HEK293T (cell line): Measurements from ENCODE around the gene SLIT2.

Experiments used
- ARNT ChIP-seq: fragments of 450-650 bp; IDR thresholded peaks from 2 replicates; pipeline ENCODE4 v1.6.1; 2017; ENCODE audit warnings: mild to moderate bottlenecking
- HDGF ChIP-seq: fragments of 450-650 bp; IDR thresholded peaks from 2 replicates; pipeline ENCODE4 v1.6.1; 2017; ENCODE audit warnings: antibody characterized with exemption, borderline replicate concordance
- SP1 ChIP-seq: fragments of 450-650 bp; IDR thresholded peaks from 2 replicates; pipeline ENCODE4 v1.6.1; 2017

DNA sequence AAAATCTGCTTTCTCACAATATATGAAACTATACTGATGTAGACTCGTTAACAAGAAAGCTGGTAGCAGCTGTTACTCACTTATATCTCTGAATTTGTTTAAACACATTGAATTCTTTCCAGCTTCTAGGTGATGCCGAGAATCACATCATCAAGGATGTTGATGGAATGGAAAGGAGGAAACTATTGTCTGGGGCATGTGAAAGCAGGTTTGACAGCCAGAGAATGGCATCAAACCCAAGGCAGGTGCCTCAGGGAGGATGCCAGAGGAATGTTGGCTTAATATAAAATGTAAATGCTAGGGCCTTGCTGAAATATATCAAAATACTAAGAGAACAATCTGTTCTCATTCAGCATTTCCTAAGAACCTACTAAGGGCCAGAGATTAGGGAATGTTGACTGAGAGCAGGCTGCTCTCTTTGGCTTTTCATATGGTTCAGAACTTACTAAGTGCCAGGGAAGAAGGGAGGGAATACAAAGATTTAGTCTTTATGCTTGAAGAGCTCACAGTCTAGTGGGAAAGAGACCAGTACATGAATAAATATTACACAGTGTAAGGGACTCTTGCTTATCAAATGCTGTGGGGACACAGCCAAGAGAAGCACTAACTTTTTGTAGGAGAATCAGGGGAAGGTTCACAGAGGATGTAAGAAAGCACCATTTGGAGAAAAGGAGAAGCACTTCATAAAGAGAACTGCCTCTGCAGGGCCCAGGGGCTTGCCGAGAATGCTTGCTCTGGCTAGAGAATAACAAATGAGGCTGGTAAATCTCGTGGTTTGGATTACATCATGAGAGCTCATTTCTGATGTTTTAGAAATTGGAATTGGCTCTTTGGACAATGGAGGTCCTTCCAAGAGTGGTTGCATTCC, 14.7 kb downstream of the SLIT2 start:
- TF ChIP-seq SP1 (no peak), HDGF (no peak), ARNT (no peak)
